ENCODE data around the gene TRERF1. TPM values are rescaled to one million over a fixed set of nuclear protein-coding genes. Genes with fewer than 3 reads are reported as not detected.

The TRERF1 gene
- total RNA-seq, 4 donors from 2014 or later = 1.6 to 4.1 (median 2.6) TPM

GRCh38 chr6:42232035-42232434, 219.7 kb downstream of the TRERF1 start:
- Histone ChIP-seq H3K36me3 (no peaks in the 10 kb centered on the region), H3K9me3 (no peaks in the 10 kb centered on the region), H3K27me3 (no peaks in the 10 kb centered on the region), H3K4me3 (replicated peaks in 1 of 3) (no peak overlapping the region), H3K4me1 (peaks cover 0 to 5% of the 10 kb centered on the region in 2 donors), H3K27ac (no peak overlapping the region)
- intact Hi-C loops (cut with DNase I) = no loop called here
- 89 to 97% methylated on average over 3 of the region's 3 CpGs for WGBS, 2 donors
- DNase-seq = no peak
- no peak for TF ChIP-seq CTCF (IDR thresholded peaks at IDR 0.05)
- no peak for TF ChIP-seq POLR2A (IDR thresholded peaks at IDR 0.05)

GRCh38 chr6:42230345-42231321, 221.1 kb downstream of the TRERF1 start:
- Histone ChIP-seq H3K9me3 (no peaks in the 10 kb centered on the region), H3K4me1 (no peaks in the 10 kb centered on the region), H3K27me3 (no peaks in the 10 kb centered on the region), H3K27ac (no peak overlapping the region), H3K36me3 (no peaks in the 10 kb centered on the region), H3K4me3 (replicated peaks in 1 of 3) (no peak overlapping the region)
- WGBS, 2 donors = 85 to 91% methylated on average over 8 of the region's 8 CpGs
- peak in 2 of 6 experiments; percentile 15 to 21 for TF ChIP-seq CTCF (IDR thresholded peaks at IDR 0.05)
- no peak for TF ChIP-seq POLR2A (IDR thresholded peaks at IDR 0.05)
- no peak for DNase-seq
- intact Hi-C loops (cut with DNase I) = no loop called here

GRCh38 chr6:42229506-42230119, 222.1 kb downstream of the TRERF1 start:
- no peak for DNase-seq
- 76 to 82% methylated on average over 6 of the region's 6 CpGs for WGBS, 2 donors
- no peaks in the 10 kb centered on the region for H3K36me3 ChIP-seq
- intact Hi-C loops (cut with DNase I) = no loop called here
- H3K4me3 ChIP-seq (replicated peaks in 1 of 3) = no peak overlapping the region
- H3K27me3 ChIP-seq = no peaks in the 10 kb centered on the region
- H3K9me3 ChIP-seq = no peaks in the 10 kb centered on the region
- H3K27ac ChIP-seq = no peak overlapping the region
- H3K4me1 ChIP-seq = no peaks in the 10 kb centered on the region
- TF ChIP-seq POLR2A (IDR thresholded peaks at IDR 0.05) = no peak

- no peak for DNase-seq
- Histone ChIP-seq H3K9me3 (no peaks in the 10 kb centered on the region), H3K4me3 (replicated peaks in 1 of 3) (no peak overlapping the region), H3K27ac (no peak overlapping the region), H3K27me3 (no peaks in the 10 kb centered on the region), H3K36me3 (no peaks in the 10 kb centered on the region), H3K4me1 (no peaks in the 10 kb centered on the region)
- TF ChIP-seq CTCF (IDR thresholded peaks at IDR 0.05) (no peak), POLR2A (IDR thresholded peaks at IDR 0.05) (no peak)
- intact Hi-C loops (cut with DNase I) = no loop called here
- WGBS, 2 donors = 92 to 94% methylated on average over 15 of the region's 15 CpGs
These were observed 223.4 kb downstream of the TRERF1 start for GRCh38 chr6:42228305-42228704.

GRCh38 chr6:42227173-42227850, 224.4 kb downstream of the TRERF1 start:
- TF ChIP-seq CTCF (IDR thresholded peaks at IDR 0.05) (no peak), POLR2A (IDR thresholded peaks at IDR 0.05) (no peak)
- intact Hi-C loops (cut with DNase I) = no loop called here
- Histone ChIP-seq H3K4me3 (replicated peaks in 1 of 3) (no peak overlapping the region), H3K9me3 (no peaks in the 10 kb centered on the region), H3K36me3 (no peaks in the 10 kb centered on the region), H3K4me1 (no peaks in the 10 kb centered on the region), H3K27me3 (no peaks in the 10 kb centered on the region), H3K27ac (no peak overlapping the region)
- WGBS, 2 donors = 92 to 94% methylated on average over 9 of the region's 9 CpGs
- DNase-seq = no peak

Measured in thyroid gland (tissue), 4 donors.